GM20000 (cell line): ENCODE results near the gene CCDC183.
"Not testable (repeated sequence)": the region's sequence is repeated elsewhere in the genome, so short reads cannot be mapped to it uniquely, and the experiment has no call there.

ENCODE experiments used
- DNase-seq: peaks from one replicate; pipeline ENCODE4 v3.0.0; 2012; ENCODE audit warnings: low spot score
- TF ChIP-seq, protein P1 (sequence below): IDR thresholded peaks from 2 replicates; pipeline ENCODE4 v1.5.1; 2012; ENCODE audit warnings: mild to moderate bottlenecking, control low read depth; ENCODE audit errors: extremely low read depth, missing control alignments

The CCDC183 gene

DNA sequence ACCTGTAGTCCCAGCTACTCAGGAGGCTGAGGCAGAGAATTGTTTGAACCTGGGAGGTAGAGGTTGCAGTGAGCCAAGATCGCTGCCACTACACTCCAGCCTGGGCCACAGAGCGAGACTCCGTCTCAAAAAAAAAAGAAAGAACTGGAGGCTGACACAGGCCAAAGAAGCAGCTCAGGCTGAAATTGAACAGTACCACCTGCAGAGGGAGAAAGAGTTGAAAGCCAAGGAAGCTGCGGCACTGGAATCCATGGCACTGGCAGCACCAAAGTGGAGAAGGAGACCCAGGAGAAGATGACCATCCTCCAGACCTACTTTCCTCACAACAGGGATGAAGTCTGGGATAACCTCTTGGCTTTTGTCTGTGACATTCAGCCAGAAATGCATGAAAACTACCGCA lies 16.3 kb upstream of the CCDC183 start:
- TF ChIP-seq, protein P1, sequence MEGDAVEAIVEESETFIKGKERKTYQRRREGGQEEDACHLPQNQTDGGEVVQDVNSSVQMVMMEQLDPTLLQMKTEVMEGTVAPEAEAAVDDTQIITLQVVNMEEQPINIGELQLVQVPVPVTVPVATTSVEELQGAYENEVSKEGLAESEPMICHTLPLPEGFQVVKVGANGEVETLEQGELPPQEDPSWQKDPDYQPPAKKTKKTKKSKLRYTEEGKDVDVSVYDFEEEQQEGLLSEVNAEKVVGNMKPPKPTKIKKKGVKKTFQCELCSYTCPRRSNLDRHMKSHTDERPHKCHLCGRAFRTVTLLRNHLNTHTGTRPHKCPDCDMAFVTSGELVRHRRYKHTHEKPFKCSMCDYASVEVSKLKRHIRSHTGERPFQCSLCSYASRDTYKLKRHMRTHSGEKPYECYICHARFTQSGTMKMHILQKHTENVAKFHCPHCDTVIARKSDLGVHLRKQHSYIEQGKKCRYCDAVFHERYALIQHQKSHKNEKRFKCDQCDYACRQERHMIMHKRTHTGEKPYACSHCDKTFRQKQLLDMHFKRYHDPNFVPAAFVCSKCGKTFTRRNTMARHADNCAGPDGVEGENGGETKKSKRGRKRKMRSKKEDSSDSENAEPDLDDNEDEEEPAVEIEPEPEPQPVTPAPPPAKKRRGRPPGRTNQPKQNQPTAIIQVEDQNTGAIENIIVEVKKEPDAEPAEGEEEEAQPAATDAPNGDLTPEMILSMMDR: no peak
- DNase-seq: no peak

DNA sequence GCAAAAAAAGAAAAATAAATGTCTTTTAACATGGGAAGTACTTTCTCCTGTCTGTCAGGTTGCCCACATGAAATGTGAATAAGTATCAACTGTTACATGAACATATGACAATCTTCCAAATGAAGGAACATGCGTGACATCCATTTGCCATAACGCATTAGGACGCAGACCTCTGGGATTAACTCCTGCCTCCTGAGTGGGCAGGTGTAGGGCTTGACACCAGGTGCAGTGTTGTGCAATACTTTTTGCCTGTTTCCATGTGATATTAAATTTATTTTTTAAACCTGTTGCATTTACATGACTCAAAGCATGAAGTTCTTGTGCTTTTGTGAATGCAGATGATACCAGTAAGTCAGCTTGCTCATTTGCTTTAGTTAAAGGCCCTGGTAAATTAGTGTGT lies 13.7 kb upstream of the CCDC183 start:
- TF ChIP-seq, protein P1: no peak
- no peak for DNase-seq

DNA sequence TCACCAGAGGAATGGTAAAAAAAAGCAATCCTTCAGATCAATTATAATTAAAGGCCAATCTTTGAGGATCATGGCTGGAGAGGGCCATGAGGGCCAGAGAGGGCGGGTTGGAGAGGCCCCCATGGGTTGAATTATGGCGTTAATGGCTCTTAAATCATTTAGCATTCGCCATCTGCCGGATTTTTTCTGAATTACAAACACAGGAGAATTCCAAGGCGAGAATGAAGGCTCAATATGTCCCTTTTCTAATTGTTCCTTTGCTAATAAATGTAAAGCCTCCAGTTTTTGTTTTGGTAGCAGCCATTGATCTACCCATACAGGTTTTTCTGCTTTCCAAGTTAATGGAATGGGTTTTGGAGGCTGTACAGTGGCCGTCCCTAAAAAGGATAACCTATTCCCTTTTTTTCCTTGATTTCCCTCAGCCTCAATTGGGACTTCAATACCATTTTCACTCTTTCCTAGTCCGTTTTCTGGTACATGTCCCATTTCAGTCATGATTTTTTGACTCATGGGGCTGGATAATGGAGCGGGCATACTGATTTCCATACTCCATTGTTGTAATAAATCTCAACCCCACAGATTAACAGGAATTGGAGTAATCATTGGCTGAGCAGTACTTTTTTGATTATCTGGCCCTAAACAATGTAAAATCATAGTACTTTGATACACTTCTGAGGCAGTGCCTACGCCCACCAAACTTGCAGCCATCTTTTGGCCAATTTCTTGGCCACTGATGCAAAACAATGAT lies 11.7 kb upstream of the CCDC183 start:
- peak; percentile 34 for DNase-seq
- TF ChIP-seq, protein P1: peak; percentile 8

DNA sequence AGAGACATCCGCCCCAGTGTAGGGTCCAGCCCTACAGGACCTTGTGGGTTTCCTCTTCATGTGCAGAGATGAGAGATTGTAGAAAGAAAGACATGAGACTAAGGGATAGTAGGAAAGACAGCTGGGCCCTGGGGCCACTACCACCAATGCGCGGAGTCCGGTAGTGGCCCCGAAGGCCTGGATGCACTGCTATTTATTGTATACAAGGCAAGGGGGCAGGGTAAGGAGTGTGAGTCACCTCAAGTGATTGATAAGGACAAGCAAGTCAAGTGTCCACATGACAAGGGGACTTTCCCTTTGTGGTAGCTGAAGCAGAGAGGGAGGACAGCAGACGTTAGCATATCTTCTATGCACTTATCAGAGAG lies 11.2 kb upstream of the CCDC183 start:
- no peak for DNase-seq
- TF ChIP-seq, protein P1: no peak

DNA sequence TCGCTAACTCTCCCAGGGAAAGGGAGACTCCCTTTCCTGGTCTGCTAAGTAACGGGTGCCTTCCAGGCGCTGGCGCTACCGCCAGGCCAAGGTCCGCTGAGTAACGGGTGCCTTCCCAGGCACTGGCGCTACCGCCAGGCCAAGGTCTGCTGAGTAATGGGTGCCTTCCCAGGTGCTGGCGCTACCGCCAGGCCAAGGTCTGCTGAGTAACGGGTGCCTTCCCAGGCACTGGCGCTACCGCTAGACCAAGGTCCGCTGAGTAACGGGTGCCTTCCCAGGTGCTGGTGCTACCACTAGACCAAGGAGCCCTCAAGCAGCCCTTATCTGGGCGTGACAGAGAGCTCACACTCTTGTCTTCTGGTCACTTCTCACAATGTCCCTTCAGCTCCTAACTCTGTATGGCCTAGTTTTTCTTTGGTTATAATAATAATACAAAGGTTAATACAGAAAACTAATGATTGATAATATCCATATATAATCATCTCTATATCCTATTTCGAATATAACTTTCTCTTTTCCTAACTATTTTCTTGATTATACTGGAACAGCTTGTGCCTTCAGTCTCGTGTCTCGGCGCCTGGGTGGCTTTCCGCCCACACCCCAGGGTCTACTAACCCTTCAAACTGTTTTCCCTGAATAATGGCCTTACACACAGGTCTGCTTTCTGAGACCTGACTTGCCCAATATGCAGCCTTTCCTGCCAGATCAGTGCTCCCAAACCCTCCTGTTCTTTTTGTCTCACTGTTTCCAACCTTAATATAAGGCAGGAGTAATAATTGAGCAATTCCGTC lies 10.4 kb upstream of the CCDC183 start:
- not testable (repeated sequence) for DNase-seq

DNA sequence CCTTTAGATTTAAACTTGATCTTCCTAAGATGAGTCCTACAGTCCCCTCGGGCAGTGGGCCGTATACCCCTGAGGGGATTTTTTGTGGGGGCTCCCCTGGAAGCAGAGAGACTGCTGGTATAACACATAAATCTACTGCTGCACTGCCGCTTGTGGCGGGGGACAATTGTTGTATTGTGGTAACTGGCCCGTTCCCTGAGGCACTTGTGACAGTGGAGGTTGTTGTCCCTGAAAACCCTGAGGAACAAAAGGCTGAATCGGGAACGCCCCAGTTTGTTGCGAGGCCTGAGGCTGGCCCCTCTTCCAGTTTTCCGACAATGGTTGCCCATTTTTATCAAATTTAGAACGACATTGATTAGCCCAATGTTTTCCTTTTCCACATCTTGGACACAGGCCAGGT lies 9.7 kb upstream of the CCDC183 start:
- no peak for DNase-seq
- TF ChIP-seq, protein P1: no peak

DNA sequence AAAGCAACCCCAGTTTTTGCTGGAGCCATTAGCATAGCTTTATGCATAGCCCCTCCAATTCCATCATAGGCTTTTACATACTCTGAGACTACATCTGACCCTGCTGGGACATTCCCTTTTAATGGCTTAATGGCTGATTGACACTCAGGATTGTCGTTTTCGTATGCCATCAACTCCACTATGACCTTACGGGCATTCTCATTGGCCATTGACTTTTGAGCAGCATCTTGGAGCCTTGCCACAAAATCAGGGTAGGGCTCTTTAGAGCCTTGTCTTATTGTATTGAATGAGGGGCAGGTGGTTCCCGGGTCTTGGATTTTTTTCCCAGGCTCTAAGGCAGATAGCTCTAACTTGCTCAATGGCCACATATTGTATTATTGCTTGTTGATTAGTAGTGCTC lies 9.2 kb upstream of the CCDC183 start:
- not testable (repeated sequence) for DNase-seq

DNA sequence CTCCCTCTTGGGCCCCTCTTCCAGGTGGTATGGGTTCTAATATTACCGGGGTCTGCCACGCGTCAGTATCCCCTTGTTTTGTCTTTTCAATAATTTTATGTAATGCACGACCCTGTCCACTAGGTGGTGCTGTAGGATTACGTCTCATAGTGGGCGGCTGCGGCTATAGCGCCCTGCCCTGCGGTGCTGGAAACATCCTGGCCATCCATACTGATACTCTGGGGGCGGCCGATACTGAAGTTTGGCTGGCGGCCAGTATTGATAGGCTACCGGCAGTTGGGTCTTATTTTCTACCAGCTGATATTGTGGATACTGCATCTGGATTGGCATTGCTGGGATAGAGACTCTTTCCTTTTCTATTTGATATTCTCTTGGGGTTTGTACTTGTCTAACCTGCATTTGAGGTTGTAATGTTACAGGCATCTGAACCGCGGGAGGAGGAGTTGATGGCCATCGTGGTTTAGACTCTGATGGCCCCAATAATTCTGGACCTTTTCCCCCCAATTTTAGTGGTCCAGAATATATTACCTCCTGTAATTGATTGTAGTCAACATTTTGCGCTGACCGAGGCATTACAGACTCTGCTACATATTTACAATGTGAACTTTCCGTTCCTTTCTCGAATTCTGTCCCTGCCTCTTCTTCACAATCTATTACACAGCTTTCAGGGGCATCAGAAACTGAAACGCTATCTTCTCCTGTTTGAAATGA lies 8.3 kb upstream of the CCDC183 start:
- TF ChIP-seq, protein P1: peak; percentile 50
- peak; percentile 68 for DNase-seq

DNA sequence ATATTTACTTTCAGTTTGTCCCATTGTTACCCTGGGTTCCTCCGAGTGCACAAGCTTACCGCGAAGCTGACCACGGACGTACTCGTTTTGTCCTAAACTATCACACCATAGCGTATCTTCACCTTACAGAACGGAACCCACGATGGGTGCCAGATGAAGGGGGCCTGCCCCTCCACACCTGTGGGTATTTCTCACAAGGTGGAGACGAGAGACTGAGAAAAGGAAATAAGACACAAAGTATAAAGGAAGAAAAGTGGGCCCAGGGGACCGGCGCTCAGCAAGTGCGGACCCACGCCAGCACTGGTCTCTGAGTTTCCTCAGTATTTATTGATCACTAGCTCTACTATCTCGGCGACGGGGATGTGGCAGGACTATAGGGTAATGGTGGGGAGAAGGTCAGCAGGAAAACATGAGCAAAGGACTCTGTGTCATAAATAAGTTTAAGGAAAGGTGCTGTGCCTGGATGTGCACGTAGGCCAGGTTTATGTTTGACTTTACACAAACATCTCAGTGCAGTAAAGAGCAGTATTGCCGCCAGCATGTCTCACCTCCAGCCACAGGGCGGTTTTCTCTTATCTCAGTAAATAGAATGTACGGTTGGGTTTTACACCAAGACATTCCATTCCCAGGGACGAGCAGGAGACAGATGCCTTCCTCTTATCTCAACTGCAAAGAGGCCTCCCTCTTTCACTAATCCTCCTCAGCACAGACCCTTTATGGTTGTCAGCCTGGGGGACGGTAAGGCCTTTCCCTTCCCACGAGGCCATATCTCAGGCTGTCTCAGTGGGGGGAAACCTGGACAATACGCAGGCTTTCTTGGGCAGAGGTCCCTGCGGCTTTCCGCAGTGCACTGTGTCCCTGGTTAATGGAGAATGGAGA lies 7.3 kb upstream of the CCDC183 start:
- not testable (repeated sequence) for DNase-seq
